Measurements from ENCODE around the gene HMHB1.
"Not testable (repeated sequence)": the region's sequence is repeated elsewhere in the genome, so short reads cannot be mapped to it uniquely, and the experiment has no call there.

HMHB1 gene

GRCh38 chr5:143805861-143806260, 6.1 kb upstream of the HMHB1 start:
- DNase-seq = no peak

GRCh38 chr5:143806579-143806978, 5.4 kb upstream of the HMHB1 start:
- no peak for DNase-seq

- no peak for DNase-seq
Measured at GRCh38 chr5:143807401-143807800, 4.6 kb upstream of the HMHB1 start.

- DNase-seq = not testable (repeated sequence)
Measured at GRCh38 chr5:143816370-143816769, 4.4 kb downstream of the HMHB1 start.

GRCh38 chr5:143819716-143820115, 7.8 kb downstream of the HMHB1 start:
- no peak for DNase-seq

- no peak for DNase-seq
Measured at GRCh38 chr5:143820451-143820850, 8.5 kb downstream of the HMHB1 start.

GRCh38 chr5:143824851-143825720, 13.1 kb downstream of the HMHB1 start:
- peak; percentile 78 to 83 for DNase-seq

GRCh38 chr5:143826951-143827444, 15.0 kb downstream of the HMHB1 start:
- no peak for DNase-seq

GRCh38 chr5:143828710-143829109, 16.7 kb downstream of the HMHB1 start:
- peak in 1 of 2 donors; percentile 19 for DNase-seq

GRCh38 chr5:143833177-143833576, 21.2 kb downstream of the HMHB1 start:
- no peak for DNase-seq

- DNase-seq = no peak
Measured at GRCh38 chr5:143835251-143835650, 23.3 kb downstream of the HMHB1 start.

GRCh38 chr5:143836161-143836725, 24.3 kb downstream of the HMHB1 start:
- DNase-seq = no peak

GRCh38 chr5:143837306-143837848, 25.4 kb downstream of the HMHB1 start:
- DNase-seq = no peak

- DNase-seq = no peak
Measured at GRCh38 chr5:143841446-143841845, 29.5 kb downstream of the HMHB1 start.

GRCh38 chr5:143842920-143843319, 31.0 kb downstream of the HMHB1 start:
- no peak for DNase-seq

GRCh38 chr5:143843461-143843860, 31.5 kb downstream of the HMHB1 start:
- DNase-seq = no peak

- no peak for DNase-seq
Measured at GRCh38 chr5:143850050-143850683, 38.2 kb downstream of the HMHB1 start.

GRCh38 chr5:143851383-143851782, 39.4 kb downstream of the HMHB1 start:
- no peak for DNase-seq

GRCh38 chr5:143860211-143860610, 48.2 kb downstream of the HMHB1 start:
- no peak for DNase-seq

GRCh38 chr5:143862271-143862670, 50.3 kb downstream of the HMHB1 start:
- DNase-seq = no peak

- DNase-seq = no peak
Measured at GRCh38 chr5:143865426-143866025, 53.6 kb downstream of the HMHB1 start.
